Globus pallidus (tissue), 1 donor: ENCODE results near the gene INTS2.
A peak's percentile ranks its signal among the peaks of the same experiment; 100 is the strongest.
"Not testable (repeated sequence)": the region's sequence is repeated elsewhere in the genome, so short reads cannot be mapped to it uniquely, and the experiment has no call there.

Experiments used
- DNase-seq: peaks from one replicate; pipeline ENCODE4 v3.0.0-alpha.2; 2015; ENCODE audit warnings: low spot score

INTS2 gene, protein sequence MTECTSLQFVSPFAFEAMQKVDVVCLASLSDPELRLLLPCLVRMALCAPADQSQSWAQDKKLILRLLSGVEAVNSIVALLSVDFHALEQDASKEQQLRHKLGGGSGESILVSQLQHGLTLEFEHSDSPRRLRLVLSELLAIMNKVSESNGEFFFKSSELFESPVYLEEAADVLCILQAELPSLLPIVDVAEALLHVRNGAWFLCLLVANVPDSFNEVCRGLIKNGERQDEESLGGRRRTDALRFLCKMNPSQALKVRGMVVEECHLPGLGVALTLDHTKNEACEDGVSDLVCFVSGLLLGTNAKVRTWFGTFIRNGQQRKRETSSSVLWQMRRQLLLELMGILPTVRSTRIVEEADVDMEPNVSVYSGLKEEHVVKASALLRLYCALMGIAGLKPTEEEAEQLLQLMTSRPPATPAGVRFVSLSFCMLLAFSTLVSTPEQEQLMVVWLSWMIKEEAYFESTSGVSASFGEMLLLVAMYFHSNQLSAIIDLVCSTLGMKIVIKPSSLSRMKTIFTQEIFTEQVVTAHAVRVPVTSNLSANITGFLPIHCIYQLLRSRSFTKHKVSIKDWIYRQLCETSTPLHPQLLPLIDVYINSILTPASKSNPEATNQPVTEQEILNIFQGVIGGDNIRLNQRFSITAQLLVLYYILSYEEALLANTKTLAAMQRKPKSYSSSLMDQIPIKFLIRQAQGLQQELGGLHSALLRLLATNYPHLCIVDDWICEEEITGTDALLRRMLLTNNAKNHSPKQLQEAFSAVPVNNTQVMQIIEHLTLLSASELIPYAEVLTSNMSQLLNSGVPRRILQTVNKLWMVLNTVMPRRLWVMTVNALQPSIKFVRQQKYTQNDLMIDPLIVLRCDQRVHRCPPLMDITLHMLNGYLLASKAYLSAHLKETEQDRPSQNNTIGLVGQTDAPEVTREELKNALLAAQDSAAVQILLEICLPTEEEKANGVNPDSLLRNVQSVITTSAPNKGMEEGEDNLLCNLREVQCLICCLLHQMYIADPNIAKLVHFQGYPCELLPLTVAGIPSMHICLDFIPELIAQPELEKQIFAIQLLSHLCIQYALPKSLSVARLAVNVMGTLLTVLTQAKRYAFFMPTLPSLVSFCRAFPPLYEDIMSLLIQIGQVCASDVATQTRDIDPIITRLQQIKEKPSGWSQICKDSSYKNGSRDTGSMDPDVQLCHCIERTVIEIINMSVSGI

DNA sequence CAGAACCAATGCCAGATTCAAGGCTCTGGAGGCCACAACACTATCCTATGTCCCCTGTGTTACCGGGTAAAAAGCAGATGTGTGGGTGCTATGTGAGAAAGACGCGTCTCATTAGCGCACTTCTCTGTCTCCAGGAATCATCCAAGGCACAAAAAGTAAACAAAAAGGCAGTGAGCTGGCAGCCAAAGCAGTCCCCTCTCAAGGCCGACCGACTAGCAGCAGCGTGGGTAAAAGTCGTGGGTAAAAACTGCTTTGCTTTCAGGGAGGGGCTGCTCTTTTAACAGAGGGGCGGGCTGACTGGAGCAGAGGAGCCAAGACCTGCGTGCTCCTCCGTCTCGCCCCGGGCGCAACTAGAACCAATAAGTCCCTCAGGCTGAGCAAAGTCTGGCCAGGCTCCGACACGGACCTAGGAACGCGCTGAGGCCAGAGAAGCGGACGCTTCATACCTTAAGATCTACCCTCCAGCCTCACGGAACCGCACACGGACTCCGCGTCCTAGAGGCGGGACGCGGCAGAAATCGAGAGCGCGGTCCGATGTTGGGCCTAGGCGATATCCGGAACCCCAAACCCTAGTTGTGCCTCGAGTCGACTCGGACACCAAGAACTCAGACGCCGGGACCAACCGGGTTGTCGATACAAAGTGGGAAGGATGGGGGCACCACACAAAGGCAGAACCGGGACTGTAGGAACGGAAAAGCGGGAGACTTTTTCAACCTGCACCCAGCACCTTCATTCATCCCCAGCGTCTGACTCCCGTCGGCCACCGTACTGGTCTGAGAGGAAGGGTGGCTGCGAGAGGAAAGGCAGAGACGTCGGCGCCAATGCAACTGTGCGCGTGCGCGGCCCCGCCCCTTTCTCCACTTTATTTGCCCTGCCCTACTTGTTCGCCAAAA lies at the start of gene INTS2:
TSS of gene INTS2 (minus strand) at position 775 of the 893 bp plus-strand sequence. CDS start 1,338 bp downstream, outside the sequence.
- DNase-seq = peak; percentile 93

DNA sequence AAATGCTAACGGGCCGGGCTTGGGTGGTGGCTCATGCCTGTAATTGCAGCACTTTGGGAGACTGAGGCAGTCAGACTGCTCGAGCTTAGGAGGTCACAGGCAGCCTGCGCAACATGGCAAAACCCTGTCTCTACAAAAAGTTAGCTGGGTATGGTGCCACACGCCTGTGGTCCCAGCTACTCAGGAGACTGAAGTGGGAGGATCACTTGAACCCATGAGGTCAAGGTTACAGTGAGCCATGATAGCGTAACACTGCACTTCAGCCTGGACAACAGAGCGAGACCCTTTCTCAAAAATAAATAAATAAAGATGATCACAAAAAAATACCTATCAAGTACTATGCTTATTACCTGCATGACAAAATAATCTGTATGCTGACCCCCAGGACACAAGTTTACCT lies 46.3 kb upstream of the INTS2 start:
- DNase-seq = no peak

DNA sequence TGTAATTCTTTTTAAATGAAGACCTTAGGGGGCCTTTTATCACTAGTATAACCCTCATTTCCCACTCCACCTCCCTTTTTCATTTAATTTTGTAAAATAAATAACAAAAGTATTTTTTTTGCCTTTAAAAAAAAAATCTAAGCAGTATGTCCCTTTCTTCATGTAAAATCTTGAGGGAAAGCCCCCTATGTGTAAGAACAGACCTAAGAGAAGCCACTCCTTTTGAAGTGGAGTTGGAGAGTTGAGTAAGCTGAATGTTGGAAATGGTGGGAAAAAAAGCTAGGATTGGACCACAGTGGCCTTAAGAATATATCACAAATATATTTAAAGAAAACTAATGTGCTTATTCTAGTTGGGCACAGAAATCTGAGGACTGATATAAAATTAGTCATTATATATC lies 44.5 kb upstream of the INTS2 start:
- DNase-seq = no peak

DNA sequence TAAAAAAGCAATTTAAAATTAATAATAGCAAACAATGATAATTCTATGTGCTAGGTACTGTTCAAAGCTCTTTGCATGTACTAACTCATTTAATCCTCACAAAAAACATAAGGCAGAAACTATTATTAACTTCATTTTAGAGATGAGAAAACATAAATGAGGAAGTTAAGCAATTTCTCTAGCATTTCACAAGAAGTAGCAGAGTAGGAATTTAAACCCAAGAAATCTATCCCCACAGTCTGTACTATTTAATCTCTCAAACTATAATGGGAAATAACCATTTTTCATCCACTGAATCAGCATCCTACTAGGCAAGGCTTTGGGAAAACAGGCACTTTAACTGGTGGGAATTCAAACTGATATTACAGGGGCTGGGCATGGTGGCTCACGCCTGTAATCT lies 42.2 kb upstream of the INTS2 start:
- DNase-seq = no peak

DNA sequence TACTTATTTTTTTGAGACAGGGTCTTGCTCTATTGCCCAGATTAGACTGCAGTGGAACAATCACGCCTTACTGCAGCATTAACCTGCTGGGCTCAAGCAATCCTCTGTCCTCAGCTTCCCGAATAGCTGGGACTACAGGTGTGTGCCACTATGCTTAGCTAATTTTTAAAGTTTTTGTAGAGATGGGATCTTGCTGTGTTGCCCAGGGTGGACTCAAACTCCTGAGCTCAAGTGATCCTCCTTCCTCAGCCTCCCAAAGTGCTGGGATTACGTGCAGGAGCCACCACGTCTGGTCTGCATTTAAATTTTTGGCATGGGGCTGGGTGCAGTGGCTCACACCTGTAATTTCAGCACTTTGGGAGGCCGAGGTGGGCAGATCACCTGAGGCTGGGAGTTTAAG lies 41.0 kb upstream of the INTS2 start:
- no peak for DNase-seq

DNA sequence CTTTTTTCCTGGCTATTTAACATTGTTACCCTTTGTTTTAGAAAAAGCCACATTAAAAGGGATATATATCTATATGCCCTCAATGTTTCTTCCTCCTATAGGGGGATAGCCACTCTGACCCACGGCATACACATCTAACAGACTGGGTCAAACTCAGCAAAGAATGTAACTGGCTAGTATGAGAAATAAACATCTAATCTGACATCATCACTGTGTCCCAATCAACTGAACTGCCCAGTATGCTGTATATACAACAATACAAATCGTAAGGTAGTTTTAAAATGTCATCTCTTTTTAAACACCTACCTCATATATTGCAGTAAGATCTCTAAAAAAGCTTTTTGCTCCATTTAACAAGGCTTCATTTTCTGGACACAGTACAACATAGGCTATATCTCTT lies 39.9 kb upstream of the INTS2 start:
- no peak for DNase-seq

DNA sequence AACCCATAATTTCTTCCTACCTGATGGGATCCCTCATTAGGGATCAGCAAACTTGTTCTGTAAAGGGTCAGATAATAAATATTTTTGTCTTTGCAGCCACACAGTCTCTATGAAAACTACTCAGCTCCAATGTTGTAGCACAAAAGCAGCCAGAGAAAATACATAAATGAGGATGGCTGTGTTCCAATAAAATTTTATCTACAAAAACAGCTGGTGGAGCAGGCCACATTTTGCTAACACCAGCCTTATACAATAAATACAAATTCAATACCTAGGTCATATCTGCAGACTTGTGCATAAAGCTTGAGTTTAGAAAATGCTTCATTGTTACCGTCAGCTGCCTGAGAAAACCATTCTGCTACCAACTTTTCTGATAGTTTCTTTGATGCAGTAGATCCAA lies 38.4 kb upstream of the INTS2 start:
- DNase-seq = no peak

DNA sequence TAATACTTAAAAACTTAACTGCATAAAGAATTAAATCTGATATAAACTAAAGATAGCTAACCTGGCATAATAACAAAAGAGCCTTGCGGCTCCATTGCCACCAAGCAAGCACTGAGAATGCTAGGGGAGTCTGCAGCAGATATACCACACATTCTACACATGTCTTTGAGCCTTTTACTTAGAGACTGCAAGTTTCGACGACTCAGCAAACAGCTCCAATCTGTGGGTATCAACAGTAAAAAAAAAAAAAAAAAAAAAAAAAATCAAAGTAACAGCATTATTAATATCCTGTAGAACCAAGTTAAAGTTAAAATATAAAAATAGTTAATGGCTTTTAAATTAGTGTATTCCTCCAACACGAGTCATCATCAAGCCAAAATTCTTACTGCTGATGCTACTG lies 27.8 kb upstream of the INTS2 start:
- no peak for DNase-seq

DNA sequence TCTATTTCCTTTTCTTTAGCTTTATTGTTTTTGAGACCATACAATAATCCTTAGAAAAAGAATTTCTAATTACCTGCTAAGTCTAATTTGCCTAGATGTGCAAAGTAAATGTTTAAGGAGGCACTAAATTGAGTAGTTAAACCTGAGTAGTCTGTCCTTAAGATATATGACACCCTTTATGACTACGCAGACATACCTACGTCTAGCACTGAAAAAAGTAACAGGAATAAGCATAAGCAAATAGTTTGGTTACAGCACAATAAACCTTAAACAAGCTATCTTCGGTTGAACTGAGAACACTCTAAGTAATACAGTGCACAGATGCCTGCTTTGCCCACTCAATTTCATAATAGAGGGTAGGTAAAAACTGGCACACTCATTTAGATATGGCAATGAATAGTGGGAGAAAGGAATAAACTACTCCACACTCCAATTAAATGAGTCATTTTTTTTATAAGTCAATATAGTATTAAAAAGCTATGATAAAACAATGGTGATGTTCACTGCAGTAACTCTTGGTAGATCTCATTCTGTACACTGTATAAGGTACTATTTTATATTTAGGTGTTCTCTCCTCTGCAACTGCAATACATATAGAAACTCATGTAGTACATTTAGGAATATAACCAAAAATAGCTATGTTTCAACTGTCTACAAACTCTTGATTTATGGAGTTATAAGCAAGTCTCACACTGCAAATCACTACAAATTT lies 19.7 kb upstream of the INTS2 start:
- DNase-seq = no peak

DNA sequence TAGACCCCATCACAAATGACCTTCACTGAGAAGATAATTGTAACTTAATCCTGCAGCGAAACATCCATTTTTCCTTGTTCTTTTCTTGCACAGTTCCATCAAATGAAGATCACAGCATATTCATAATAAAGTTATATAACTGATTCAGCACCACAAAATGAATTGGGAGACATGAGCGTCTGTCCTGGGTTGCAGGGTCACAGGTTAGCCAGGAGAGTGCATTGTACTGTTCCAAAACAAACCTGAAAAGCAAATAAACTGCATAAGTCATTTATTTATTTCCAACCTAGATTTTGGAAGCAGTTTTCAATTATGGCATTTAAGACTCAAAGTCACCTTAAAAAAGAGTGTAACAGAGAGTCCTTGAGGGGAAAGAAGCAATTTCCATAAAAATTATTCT lies 18.6 kb upstream of the INTS2 start:
- no peak for DNase-seq

DNA sequence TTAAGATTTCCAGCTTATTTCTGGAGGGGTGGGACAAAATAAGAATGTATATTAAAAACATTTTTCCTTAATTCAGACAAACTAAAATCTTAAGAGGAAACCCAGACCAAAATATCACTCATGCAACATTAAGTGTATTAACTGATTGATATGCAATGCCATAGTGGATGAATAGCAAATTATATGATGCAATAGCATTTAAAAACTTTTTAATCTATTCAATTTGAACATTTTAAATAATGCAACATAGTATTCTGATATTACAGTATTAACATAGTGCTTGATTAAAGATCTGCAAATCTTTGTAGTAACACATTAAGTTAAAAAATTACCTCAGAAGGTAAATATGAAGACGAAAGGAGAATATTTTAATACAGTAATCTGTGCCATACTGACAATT lies 15.3 kb upstream of the INTS2 start:
- DNase-seq = no peak

DNA sequence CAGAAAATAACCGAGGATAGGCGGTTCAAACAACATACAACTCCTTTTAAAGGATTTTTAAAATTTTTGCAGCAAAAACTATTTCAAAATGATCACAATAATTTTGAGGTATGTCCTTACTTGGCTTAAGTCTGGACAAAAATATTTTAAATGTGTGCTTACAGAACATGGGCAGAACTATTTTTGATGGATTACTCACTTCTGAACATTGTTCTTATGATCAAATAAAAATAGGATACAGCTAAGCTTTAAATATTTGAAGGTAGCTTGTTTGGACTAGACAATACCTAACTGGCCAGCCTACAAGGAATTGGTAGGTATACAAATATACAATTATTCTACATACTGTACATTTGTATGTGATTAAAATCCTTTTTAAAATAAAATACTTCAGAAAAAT lies 14.3 kb upstream of the INTS2 start:
- no peak for DNase-seq

DNA sequence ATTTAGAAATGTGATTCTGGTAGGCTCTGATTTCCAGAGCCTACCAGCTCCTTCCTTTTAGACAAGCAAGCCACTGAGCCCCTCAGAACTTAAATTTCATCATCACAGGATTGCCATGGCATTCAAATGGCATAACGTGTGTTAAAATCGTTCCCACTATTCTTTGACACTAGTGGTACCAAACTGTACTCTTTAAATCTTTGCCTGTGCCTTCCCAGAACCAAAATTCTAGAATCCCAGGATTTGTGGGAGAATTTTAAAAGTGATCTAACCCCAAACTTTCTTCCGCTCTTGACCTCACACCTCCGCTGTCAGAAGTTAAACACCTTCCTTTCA lies 287 bp upstream of the INTS2 start:
- DNase-seq = no peak

DNA sequence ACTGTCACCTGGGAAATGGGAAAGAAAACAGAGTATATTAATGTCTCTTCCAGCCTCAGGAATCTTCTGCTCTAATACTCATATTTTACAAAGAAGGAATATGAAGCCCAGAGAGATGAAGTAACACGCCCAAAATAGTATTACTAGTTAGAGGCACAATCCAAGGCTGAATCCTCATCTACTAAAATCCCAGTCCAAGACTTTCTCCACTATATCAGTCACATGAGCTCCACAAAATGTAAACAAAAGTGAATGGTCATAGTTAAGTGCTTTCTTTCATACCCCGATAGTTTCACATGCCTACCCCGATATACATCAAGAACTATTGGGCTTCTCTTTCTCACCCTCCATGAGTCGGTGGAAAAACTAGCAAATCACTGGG lies 965 bp downstream of the INTS2 start:
- no peak for DNase-seq

DNA sequence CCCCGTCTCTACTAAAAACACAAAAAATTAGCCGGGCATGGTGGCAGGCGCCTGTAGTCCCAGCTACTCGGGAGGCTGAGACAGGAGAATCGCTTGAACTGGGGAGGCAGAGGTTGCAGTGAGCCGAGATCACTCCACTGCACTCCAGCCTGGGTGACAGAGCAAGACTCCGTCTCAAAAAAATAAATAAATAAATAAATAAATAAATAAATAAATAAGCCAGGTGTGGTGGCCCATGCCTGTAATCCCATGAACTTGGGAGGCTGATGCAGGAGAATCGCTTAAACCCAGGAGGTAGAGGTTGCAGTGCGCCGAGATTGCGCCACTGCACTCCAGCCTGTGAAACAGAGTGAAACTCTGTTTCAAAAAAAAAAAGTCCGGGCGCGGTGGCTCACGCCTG lies 12.6 kb downstream of the INTS2 start:
- DNase-seq = not testable (repeated sequence)

DNA sequence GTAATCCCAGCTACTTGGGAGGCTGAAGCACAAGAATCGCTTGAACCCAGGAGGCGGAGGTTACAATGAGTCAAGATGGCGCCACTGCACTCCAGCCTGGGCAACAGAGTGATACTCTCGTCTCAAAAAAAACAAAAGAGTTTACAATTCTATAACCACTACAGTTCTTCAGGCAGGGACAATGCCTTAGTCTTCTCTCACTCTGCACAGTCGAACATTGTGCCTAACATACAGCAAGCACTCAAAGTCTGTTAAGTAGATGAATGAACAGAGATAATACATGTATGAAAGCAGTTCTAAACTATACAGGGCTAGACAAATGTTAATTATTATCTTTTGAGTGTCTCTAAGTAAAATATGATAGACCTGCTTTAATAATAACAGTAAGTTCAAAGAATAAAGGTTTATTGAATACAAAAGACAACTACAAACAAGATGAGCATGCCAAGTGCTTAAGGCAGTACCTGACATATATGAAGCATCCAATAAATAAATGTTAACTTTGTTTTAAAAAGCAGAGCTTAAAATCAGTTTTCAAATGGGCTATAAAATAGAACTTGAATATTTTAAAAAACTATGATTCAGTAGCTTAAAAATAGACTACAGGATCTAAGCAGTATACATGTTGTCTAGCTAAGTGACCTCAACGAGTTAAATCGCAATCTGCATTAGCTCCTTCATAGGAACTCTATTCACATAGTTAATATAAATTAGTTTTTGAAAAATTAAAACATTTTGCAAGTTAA lies 19.3 kb downstream of the INTS2 start:
- no peak for DNase-seq

DNA sequence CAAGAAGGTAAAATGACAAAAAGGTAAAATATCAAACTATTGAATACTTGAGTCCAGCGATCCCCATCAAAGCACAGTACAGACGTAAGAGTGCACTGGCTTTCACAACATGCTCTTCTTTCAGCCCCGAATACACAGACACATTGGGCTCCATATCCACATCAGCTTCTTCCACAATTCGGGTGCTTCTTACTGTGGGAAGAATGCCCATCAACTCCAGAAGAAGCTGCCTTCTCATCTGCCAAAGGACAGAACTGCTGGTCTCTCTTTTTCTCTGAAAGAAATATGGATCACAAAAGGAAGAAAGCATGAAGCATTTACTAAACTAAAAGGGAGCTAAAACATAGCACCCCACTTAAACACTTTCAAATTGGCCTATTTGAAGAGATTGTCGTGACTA lies 20.4 kb downstream of the INTS2 start:
- DNase-seq = no peak

DNA sequence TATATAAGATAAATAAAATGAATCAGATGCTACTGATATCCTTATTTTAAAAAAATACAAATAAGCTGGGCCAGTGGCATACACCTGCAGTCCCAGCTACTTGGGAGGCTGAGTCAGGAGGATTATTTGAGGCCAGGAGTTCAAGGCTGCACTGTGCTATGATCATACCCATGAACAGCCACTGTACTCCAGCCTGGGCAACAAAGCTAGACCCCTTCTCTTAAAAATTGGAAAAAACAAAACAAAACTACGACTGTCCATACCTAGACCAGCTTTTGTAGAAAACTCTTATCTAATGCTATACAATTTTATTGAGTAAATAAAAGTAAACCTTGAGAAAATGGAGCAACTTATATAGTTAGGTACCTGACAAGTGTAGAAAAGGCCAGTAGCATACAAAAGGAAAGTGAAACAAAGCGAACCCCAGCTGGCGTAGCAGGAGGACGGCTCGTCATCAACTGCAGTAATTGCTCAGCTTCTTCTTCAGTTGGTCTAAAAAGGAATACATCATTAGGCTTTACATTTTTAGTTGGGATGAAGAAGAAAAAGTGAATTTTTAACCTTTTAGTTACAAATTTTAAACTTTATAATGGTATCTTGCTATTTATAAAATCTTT lies 23.6 kb downstream of the INTS2 start:
- no peak for DNase-seq

DNA sequence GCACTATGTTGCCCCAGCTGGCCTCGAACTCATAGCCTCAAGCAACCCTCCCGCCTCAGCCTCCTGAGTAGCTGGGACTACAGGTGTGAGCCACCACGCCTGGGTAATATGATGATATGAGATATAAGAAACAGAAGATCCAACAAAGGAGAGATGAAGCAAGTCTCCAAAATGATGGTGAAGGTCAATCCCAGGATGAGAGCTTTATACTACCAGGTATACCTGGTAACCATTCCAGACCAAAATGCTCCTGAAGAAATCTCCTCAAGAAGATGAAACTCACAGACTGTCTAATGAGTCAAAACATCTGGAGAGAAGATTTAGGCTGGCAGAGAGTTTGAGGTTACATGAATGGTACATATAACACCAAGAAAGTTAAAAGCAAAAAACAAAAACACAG lies 24.5 kb downstream of the INTS2 start:
- no peak for DNase-seq
